ENCODE measurements around the gene PTX4.

Gene PTX4

GRCh38 chr16:1499756-1500464 is 11.2 kb upstream of the PTX4 start:
- no peak overlapping the region for H3K4me3 ChIP-seq (ENCODE audit: low read depth, low read length)
- no peak for TF ChIP-seq CTCF (IDR thresholded peaks at IDR 0.05; ENCODE audit: low read depth, low read length, missing control alignments)
- no peak for DNase-seq (ENCODE audit: low read depth)

- no peak for TF ChIP-seq CTCF (IDR thresholded peaks at IDR 0.05; ENCODE audit: low read depth, low read length, missing control alignments)
- H3K4me3 ChIP-seq (ENCODE audit: low read depth, low read length), result no peak overlapping the region
- no peak for DNase-seq (ENCODE audit: low read depth)
Observed at GRCh38 chr16:1498899-1499676, 10.3 kb upstream of the PTX4 start.

DNA sequence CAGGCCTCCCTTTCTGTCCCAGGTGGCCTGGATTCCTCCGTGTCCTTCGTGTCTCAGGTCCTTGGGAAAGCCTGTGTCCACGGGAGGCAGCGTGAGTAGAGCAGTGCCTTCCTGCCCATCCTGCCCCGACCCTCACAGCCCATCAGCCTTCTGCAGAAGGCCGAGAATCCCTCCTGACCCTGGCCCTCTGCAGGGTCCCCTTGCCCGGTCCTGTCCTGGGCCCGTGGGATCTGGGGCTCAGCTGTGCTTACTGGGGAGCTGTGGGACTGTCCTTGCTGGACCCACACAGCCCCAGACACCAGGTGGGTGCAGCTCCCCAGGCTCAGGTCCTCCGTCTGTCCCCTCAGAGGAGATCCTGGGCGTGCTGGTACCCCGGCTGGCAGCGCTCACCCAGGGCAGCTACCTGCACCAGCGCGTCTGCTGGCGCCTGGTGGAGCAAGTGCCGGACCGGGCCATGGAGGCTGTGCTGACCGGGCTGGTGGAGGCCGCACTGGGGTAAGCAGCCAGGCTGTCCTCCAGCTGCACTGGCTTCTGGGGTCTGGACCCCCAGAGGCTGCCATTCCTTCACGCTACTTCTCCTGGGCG is 8.4 kb upstream of the PTX4 start:
- H3K4me3 ChIP-seq (ENCODE audit: low read depth, low read length), result no peak overlapping the region
- no peak for DNase-seq (ENCODE audit: low read depth)
- TF ChIP-seq CTCF (IDR thresholded peaks at IDR 0.05; ENCODE audit: low read depth, low read length, missing control alignments), result no peak

DNA sequence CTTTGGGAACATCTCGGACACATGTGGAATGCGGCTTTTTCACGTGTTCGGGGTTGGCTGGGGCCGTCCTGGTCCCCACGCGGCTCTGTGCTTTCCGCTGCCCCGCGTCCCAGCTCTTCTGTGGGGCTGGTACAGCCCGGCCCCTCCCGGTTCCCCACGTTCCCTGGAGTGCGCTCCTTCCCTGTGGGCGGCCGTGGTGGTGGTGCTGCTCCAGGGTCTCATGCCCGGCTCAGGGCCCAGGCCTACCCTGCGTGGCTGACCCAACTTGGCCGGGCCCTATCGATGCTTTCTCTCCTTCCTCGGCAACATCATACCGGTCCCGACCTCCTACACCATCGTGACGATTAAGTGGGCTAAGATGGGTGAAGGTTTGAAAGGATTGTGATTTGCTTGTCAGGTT is 7.7 kb upstream of the PTX4 start:
- no peak for DNase-seq (ENCODE audit: low read depth)
- no peak overlapping the region for H3K4me3 ChIP-seq (ENCODE audit: low read depth, low read length)
- no peak for TF ChIP-seq CTCF (IDR thresholded peaks at IDR 0.05; ENCODE audit: low read depth, low read length, missing control alignments)

DNA sequence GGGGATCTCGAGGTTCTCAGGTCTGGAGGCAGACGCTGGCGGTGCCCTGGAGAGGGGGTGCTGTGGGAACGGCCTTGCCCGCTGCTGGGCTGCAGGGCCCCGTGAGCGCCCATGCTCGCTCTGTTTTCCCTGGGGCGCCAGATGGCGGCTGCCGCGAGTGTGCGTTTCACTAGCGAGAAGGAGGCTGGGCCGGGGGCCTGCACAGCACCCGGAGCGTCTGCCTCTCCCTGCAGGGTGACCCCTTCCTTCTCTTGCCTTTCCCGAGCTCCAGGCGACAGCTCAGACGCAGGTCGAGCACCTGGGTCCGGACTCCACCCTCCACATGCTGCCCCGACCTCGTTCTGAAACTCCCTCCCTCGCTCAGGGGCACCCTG is 7.1 kb upstream of the PTX4 start:
- no peak overlapping the region for H3K4me3 ChIP-seq (ENCODE audit: low read depth, low read length)
- no peak for TF ChIP-seq CTCF (IDR thresholded peaks at IDR 0.05; ENCODE audit: low read depth, low read length, missing control alignments)
- DNase-seq (ENCODE audit: low read depth), result no peak

DNA sequence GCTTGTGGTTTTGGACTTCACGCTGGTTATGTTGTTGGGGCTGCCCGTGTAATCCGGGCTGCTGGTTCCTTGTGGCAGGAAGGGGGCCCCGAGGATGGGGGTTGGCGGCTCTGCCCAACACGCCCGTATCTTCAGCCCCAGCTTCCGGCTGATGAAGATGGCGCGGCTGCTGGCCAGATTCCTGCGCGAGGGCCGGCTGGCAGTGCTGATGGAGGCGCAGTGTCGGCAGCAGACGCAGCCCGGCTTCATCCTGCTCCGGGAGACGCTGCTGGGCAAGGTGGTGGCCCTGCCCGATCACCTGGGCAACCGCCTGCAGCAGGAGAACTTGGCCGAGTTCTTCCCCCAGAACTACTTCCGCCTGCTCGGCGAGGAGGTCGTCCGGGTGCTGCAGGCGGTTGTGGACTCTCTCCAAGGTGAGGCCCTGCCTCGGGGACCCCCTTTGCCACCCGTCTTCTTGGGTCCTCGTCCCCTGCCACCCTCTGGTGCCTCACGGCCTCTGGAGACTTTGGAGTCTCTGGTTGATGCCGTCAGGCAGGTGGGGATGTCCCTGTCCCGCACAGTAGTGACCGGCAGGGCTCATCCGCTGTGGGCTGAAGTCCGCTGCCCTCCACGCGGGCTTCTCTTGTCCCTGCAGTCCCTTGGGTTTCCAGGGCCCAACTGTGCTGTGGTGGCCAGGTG is 6.6 kb upstream of the PTX4 start:
- no peak overlapping the region for H3K4me3 ChIP-seq (ENCODE audit: low read depth, low read length)
- no peak for TF ChIP-seq CTCF (IDR thresholded peaks at IDR 0.05; ENCODE audit: low read depth, low read length, missing control alignments)

More for the DNA sequence above, 6.6 kb upstream of the PTX4 start:
- DNase-seq (ENCODE audit: low read depth), result no peak
